IgD-negative memory B cell (primary cell): ENCODE results near the gene TBL2. TPM values are rescaled to one million over a fixed set of nuclear protein-coding genes. Genes with fewer than 3 reads are reported as not detected.
"Not testable (repeated sequence)": the region's sequence is repeated elsewhere in the genome, so short reads cannot be mapped to it uniquely, and the experiment has no call there.

Experiments used
- H3K27ac Mint-ChIP-seq, 3 donors: one replicate each; pipeline ENCODE4 v1.8.0; 2020 to 2022; ENCODE audit warnings: mild to moderate bottlenecking in 3 of 3, mixed read lengths in 3 of 3, moderate library complexity in 1 of 3
- H3K27me3 Mint-ChIP-seq: one replicate; pipeline ENCODE4 v1.8.0; 2021; ENCODE audit warnings: mixed read lengths
- H3K36me3 Mint-ChIP-seq: one replicate; pipeline ENCODE4 v1.8.0; 2020; ENCODE audit warnings: mild to moderate bottlenecking, mixed read lengths
- H3K4me1 Mint-ChIP-seq, 3 donors: one replicate each; pipeline ENCODE4 v1.8.0; 2020 to 2022; ENCODE audit warnings: mixed read lengths in 3 of 3, mild to moderate bottlenecking in 1 of 3
- H3K4me3 Mint-ChIP-seq, 4 donors: one replicate each; pipeline ENCODE4 v1.8.0; 2020 to 2022; ENCODE audit warnings: mild to moderate bottlenecking in 4 of 4, mixed read lengths in 4 of 4, moderate library complexity in 3 of 4
- H3K9me3 Mint-ChIP-seq, 3 donors: one replicate each; pipeline ENCODE4 v1.8.0; 2020 to 2021; ENCODE audit warnings: mixed read lengths in 3 of 3, mild to moderate bottlenecking in 1 of 3
- polyA plus RNA-seq: library from polyadenylated mRNA; unstranded; fragments of 300-500 nt; fragmentation: Illumina TruSeq; gene quantifications from one replicate; pipeline ENCODE4 v1.2.3, GENCODE V29; 2021

TBL2 gene
- polyA plus RNA-seq, 1 donor from 2014 or later, result 21.3 TPM

DNA sequence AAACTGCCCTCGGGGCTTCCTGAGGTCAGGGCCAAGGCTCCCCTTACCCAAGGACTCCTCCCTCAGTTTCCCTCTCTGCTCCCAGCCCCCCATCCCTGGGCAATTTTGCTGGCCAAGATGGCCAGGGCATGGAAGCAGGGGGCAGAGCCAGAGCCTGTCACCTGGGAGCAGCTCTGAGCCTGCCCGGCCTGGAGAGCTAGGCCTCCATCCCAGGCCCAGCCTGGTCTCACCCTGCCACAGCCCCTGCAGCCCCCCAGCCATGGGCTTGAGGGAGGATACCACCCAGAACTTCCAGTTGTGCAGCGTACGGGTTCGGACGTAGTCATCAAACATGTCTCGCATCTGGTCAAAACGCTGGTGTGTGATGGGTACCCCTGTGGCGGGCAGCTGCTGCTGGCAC, 17.0 kb upstream of the TBL2 start:
- H3K27ac Mint-ChIP-seq, result no peak overlapping the region
- peaks cover 2% of the 10 kb centered on the region for H3K36me3 Mint-ChIP-seq
- no peaks in the 10 kb centered on the region for H3K9me3 Mint-ChIP-seq
- no peak overlapping the region for H3K4me3 Mint-ChIP-seq
- peaks cover 16% of the 10 kb centered on the region for H3K27me3 Mint-ChIP-seq
- H3K4me1 Mint-ChIP-seq, result peaks cover 0 to 1% (median 0%) of the 10 kb centered on the region in 3 donors

DNA sequence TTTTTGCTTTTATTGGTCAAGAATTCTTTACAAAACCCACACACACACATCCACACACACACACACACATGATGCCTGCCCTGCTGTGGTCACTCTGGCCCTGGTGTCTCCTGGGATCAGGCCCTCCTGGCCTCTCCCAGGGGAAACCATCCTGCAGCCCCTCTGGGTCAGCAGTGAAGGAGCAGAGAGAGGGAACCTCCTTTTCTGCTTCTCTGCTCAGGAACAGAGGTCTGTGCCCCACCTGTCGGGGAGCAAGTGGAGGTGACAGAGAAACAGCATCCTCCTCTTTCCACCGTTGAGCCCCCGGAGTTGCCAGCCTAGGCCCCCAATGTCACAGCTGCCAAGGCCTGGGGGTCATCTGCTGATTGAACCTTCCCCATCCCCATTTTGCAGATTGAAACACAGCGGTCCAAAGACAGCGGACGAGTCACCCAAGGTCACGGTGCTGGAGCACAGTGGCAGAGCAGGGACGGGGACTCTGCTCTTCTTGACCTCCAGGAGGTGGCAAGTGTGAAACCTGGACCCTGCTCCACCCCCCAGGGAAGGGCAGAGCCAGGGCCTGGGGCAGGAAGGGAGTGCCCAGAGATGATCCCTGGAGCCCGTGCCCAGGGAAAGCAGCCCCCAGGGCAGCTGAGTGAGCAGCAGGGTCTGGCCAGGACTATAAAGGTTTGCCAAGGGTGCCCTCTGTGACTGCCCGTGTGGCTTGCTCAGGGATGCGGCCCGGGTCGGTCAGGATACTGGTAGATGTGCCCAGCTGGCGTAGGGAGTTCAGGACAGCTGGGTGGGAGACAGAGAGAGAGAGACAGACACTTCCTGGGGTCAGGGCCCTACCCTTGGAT, 15.0 kb upstream of the TBL2 start:
- peaks cover 0 to 1% (median 0%) of the 10 kb centered on the region in 3 donors for H3K4me1 Mint-ChIP-seq
- H3K9me3 Mint-ChIP-seq, result no peaks in the 10 kb centered on the region
- H3K27me3 Mint-ChIP-seq, result peaks cover 16% of the 10 kb centered on the region
- peak overlapping the region in 1 of 4 donors; percentile 55 for H3K4me3 Mint-ChIP-seq
- H3K27ac Mint-ChIP-seq, result no peak overlapping the region
- H3K36me3 Mint-ChIP-seq, result peaks cover 2% of the 10 kb centered on the region

DNA sequence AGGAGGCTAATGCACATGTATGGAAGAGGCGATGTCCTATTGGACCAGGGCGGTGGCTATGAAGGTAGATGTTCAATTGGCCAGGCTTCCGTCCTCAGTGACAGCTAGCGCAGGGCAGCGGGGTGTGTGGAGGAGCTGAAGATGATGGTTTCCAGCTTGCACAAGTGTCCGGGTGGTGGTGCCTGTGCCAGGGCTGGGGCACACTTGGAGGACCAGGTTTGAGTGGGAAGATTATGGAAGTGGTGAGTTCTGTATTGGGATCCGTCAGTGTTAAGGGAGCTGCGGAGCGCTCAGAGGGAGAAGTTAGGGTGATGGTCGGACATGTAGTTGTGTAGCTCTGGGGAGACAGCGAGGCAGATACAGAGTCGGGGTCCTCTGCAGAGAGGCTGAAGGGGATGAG, 8.5 kb upstream of the TBL2 start:
- peak overlapping the region in 1 of 4 donors; percentile 55 for H3K4me3 Mint-ChIP-seq
- H3K27me3 Mint-ChIP-seq, result no peaks in the 10 kb centered on the region
- H3K4me1 Mint-ChIP-seq, result peaks cover 0 to 8% (median 4%) of the 10 kb centered on the region in 3 donors
- H3K36me3 Mint-ChIP-seq, result no peaks in the 10 kb centered on the region
- peaks cover 0 to 2% (median 0%) of the 10 kb centered on the region in 3 donors for H3K9me3 Mint-ChIP-seq
- peak overlapping the region in 1 of 3 donors; percentile 45 for H3K27ac Mint-ChIP-seq

DNA sequence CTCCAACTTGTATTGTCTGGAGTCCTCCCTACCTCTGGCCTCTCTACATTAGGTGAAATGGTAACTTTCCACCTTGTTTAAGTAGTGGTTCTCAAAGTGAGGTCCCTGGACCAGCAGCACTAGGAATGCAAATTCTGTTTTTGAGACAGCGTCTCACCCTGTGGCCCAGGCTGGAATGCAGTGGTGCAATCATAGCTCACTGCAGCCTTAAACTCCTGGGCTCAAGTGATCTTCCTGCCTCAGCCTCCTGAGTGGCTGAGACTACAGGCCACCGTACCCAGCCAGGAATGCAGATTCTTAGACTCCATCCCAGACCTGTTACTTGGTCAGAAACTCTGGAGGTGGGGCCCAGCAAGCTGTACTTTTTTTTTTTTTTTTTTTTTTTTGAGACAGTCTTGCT, 6.8 kb upstream of the TBL2 start:
- no peak overlapping the region for H3K4me3 Mint-ChIP-seq
- no peaks in the 10 kb centered on the region for H3K36me3 Mint-ChIP-seq
- peaks cover 0 to 2% (median 0%) of the 10 kb centered on the region in 3 donors for H3K9me3 Mint-ChIP-seq
- no peaks in the 10 kb centered on the region for H3K27me3 Mint-ChIP-seq
- no peak overlapping the region for H3K27ac Mint-ChIP-seq
- peaks cover 0 to 8% (median 4%) of the 10 kb centered on the region in 3 donors for H3K4me1 Mint-ChIP-seq

DNA sequence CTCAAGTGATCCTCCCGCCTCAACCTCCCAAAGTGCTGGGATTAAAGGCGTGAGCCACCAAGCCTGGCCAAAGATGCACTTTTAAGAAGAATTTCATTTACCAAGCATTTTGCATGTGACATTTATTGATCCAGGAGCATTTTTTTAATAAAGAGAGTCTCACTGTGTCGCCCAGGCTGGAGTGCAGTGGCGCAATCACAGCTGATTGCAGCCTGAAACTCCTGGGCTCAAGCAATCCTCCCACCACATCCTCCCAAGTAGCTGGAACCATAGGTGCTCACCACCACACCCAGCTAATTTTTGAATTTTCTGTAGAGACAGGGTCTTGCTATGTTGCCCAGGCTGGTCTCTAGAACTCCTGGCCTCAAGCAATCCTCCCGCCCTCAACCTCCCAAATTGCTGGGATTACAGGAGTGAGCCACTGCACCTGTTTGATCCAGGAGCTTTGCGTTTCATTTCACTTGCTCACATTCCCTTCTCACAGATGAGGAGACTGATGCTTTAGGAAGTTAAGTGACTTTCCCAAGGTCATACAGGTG, 4.4 kb upstream of the TBL2 start:
- H3K36me3 Mint-ChIP-seq, result peaks cover 2% of the 10 kb centered on the region
- H3K27ac Mint-ChIP-seq, result no peak overlapping the region

DNA sequence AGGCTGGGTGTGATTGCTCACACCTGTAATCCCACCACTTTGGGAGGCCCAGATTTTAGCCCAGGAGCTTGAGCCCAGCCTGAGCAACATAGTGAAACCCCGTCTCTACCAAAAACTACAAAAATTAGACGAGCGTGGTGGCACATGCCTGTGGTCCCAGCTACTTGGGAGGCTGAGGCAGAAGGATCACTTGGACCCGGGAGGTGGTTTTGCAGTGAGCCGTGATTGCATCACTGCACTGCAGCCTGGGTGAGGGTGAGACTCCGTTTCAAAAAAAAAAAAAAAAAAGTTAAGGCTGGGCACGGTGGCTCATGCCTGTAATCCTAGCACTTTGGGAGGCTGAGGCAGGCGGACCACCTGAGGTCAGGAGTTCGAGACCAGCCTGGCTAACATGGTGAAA, 2.6 kb upstream of the TBL2 start:
- not testable (repeated sequence) for H3K27me3 Mint-ChIP-seq, H3K36me3 Mint-ChIP-seq

More for the DNA sequence above, 4.4 kb upstream of the TBL2 start:
- H3K4me1 Mint-ChIP-seq, result peaks cover 5 to 14% (median 10%) of the 10 kb centered on the region in 3 donors
- peaks cover 0 to 2% (median 0%) of the 10 kb centered on the region in 3 donors for H3K9me3 Mint-ChIP-seq
- no peak overlapping the region for H3K4me3 Mint-ChIP-seq
- H3K27me3 Mint-ChIP-seq, result no peaks in the 10 kb centered on the region

DNA sequence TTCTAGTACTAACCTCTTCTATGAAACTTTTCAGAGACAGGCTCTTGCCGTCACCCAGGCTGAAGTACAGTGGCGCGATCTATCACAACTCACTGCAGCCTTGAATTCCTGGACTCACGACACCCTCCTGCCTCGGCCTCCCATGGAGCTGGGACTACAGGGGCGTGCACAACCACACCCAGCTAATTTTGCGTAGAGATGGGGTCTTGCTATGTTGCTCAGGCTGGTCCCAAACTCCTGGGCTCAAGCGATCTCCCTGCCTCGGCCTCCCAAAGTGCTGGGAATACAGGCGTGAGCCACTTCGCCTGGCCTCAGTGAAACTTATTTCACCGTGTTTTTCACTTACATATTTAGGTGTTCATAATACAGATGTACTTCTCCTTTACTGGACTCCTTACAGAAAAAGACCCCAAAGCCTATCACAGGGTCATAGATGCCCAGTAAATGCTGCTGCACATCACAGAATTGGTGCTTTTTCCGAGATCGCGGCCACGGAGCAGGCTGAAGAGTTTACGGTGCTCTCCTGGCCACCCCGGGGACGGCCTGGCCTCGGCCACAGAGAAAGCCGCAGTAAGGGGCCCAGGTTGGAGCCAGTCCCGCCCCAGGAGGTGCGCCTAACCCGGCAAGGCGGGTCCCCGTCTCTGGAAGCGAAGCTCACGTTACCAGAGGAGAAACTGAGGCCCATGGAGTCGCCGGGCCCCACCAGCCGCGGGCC, 595 bp downstream of the TBL2 start:
- H3K27ac Mint-ChIP-seq, result peak overlapping the region; percentile 31 to 88 (median 86)
- no peaks in the 10 kb centered on the region for H3K9me3 Mint-ChIP-seq
- H3K36me3 Mint-ChIP-seq, result peaks cover 2% of the 10 kb centered on the region
- H3K27me3 Mint-ChIP-seq, result no peaks in the 10 kb centered on the region
- peak overlapping the region; percentile 87 to 100 (median 96) for H3K4me3 Mint-ChIP-seq
- peaks cover 5 to 15% (median 15%) of the 10 kb centered on the region in 3 donors for H3K4me1 Mint-ChIP-seq

More for the DNA sequence above, 2.6 kb upstream of the TBL2 start:
- not testable (repeated sequence) for H3K27ac Mint-ChIP-seq, H3K9me3 Mint-ChIP-seq, H3K4me3 Mint-ChIP-seq
- peaks cover 5 to 15% (median 15%) of the 10 kb centered on the region in 3 donors for H3K4me1 Mint-ChIP-seq

DNA sequence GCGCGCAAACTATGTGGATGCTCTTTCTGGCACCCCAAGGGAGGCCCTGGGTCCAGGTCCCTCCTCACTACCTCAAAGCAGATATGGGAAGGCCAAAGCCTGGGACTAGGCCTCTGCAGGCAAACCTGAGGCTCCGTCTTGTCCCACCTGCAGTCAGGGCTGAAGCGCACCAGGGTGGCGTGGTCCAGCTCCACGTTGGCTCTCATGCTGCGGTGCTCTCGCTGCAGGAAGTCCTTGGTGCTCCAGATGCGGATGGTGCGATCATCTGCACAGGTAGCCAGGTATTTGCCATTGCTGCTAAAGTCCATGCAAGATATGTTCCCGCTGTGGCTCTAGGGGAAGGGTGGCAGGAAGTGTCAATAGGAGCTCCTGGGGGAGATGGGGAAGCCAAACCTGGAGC, 4.6 kb downstream of the TBL2 start:
- Mint-ChIP-seq H3K27ac (no peak overlapping the region), H3K27me3 (no peaks in the 10 kb centered on the region), H3K4me3 (no peak overlapping the region), H3K36me3 (peaks cover 4% of the 10 kb centered on the region), H3K9me3 (no peaks in the 10 kb centered on the region), H3K4me1 (peaks cover 1 to 16% (median 9%) of the 10 kb centered on the region in 3 donors)

DNA sequence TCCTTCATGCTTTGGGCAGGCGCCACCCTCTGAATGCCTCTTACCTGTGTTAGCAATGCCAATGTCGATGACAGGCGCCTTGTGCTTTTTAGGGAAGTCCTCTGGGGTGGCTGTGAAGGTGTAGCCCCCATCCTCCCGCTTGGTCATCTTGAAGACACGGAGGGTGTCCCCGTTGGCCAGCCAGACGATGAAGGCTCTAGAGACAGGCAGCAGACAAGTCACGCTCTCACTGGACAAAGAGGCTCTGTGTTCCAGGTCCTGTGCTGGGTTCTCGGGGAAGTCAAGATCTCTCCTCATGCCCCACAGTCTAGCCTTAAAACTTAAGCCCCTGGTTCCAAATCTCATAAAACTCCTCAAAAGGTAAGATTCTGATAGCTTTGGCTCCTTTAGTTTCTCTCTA, 5.1 kb downstream of the TBL2 start:
- H3K27me3 Mint-ChIP-seq, result no peaks in the 10 kb centered on the region
- peaks cover 0 to 12% (median 8%) of the 10 kb centered on the region in 3 donors for H3K4me1 Mint-ChIP-seq
- H3K36me3 Mint-ChIP-seq, result peaks cover 3% of the 10 kb centered on the region
- H3K9me3 Mint-ChIP-seq, result no peaks in the 10 kb centered on the region
- H3K27ac Mint-ChIP-seq, result no peak overlapping the region
- no peak overlapping the region for H3K4me3 Mint-ChIP-seq

DNA sequence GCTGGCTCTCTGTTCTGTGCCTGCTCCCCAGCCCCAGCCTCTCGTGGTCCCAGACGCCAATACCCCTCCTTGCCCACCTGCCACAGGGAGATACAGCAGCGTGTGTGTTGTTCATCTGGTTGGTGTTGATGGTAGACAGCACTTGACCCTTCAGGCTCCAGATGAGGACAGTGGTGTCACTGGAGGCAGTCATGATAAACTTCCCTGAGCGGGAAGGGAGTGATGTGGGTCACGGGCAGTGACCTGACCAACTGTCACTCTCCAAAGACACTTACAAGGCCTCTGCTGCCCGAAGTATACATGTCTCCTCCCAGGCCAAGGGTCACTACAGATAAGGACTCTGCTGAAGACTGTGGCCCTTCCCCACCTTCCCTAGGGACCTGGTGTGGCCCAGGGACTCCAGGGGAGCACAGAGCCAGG, 5.6 kb downstream of the TBL2 start:
- Mint-ChIP-seq H3K4me1 (peaks cover 0 to 12% (median 7%) of the 10 kb centered on the region in 3 donors), H3K4me3 (no peak overlapping the region), H3K9me3 (no peaks in the 10 kb centered on the region), H3K36me3 (peaks cover 3% of the 10 kb centered on the region), H3K27ac (no peak overlapping the region), H3K27me3 (no peaks in the 10 kb centered on the region)

DNA sequence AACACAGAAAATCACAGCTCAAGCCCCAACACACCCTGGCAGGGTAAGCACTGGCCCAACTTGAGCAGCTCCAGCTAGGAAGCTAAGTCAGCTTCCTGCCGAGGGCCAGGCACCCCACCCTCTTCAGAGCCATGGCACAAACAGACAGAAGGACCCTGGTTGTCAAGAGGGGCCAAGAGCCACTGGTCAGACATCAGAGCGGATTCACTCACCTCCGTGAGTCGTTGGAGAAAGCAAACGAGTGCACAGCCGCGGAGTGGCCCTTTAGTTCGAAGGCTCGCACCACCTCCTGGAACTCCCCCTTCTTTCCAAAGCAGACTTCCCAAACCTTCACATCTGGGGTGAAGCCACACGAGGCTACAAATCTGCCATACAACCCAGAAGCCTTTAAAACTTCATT, 7.4 kb downstream of the TBL2 start:
- Mint-ChIP-seq H3K27ac (no peak overlapping the region), H3K36me3 (peaks cover 3% of the 10 kb centered on the region), H3K27me3 (no peaks in the 10 kb centered on the region)

DNA sequence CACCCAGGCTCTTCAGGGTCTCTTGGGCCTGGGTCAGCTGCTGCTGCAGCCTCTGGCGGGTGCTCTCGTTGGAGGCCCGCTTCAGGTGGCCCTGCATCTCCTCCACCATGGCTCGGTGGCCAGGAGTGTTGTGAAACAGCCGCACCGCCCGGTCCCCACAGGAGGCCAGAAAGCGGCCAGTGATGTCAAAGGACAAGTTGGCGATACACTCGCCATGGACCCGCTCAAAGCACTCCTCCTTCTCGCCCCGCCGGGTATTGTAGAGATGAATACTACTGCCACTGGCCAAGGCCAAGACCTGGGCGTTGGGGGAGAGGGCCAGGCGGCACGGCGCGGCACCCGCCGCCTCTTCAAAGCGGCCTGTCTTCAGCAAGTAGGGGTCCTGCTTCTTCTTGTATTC, 7.9 kb downstream of the TBL2 start:
- Mint-ChIP-seq H3K9me3 (no peaks in the 10 kb centered on the region), H3K27ac (no peak overlapping the region), H3K4me1 (peaks cover 9 to 13% (median 12%) of the 10 kb centered on the region in 3 donors), H3K36me3 (peaks cover 3% of the 10 kb centered on the region), H3K4me3 (no peak overlapping the region), H3K27me3 (no peaks in the 10 kb centered on the region)

More for the DNA sequence above, 7.4 kb downstream of the TBL2 start:
- H3K4me3 Mint-ChIP-seq, result no peak overlapping the region
- H3K9me3 Mint-ChIP-seq, result no peaks in the 10 kb centered on the region
- peaks cover 6 to 8% (median 7%) of the 10 kb centered on the region in 3 donors for H3K4me1 Mint-ChIP-seq

DNA sequence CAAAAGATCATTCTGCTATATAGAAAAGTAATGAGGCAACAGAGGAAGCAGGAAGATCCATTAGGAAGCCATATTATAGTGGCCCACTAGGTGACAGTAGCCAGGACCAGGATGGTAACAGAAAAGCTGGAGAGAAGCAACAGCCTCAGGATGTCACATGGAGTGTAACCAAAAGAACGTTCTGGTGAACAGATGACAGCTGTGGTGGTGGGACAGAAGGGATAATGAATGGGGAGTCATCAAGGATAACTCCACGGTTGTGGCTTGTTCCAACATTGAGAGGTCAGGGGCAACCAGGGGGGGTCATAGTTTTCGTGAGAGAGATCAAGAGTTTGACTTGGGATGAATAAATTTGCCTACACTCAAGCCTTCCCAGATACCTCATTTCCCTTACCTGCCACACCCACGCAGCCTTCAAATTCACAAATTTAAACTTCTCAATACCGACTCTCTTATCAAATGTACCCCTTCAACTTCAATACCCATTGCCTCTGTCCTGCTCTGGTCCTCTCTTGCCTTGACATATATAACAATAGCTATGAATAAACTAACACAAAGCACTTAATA, 9.3 kb downstream of the TBL2 start:
- Mint-ChIP-seq H3K27me3 (no peaks in the 10 kb centered on the region), H3K9me3 (no peaks in the 10 kb centered on the region), H3K36me3 (peaks cover 3% of the 10 kb centered on the region), H3K4me1 (peaks cover 9 to 15% (median 15%) of the 10 kb centered on the region in 3 donors), H3K4me3 (no peak overlapping the region), H3K27ac (no peak overlapping the region)

DNA sequence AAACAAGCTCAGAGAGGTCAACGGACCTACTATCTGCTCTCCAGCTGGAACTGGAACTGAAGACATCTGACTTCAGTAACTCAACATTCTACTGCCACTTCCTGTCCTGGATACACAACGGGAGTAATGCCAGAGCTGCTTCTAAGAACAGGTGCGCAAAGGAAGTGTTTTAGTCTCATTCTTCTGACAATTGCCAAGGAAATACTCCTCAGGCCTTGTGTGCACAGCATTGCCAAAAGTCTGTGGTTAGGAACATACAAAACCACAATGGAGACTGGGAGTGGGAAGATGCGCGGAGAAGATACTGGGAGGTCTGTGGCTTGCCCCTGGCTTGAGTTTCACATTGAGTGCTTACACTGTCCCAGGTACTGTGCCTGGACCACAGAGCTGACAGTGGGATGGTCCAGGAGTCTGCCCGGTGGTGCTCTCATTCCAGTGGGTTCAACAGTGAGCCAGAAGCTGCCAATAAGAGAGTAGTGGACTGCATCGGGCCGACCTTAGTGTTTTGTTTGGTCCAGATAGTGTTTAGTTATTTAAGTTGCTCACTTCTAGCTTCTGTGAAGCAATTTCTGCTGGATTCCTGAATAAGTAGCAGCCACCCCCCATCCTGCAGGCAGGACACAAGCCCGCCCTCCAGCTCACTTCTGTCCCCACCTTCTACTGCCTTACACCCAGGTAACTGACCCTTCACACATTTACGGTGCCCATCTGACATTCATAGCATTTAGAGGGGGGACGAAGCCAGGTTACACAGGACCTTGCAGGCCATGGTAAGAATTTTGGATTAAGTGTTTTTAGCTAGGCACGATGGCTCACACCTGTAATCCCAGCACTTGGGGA, 10.3 kb downstream of the TBL2 start:
- no peaks in the 10 kb centered on the region for H3K9me3 Mint-ChIP-seq
- no peaks in the 10 kb centered on the region for H3K27me3 Mint-ChIP-seq
- peak overlapping the region in 1 of 3 donors; percentile 47 for H3K27ac Mint-ChIP-seq
- H3K4me1 Mint-ChIP-seq, result peaks cover 9 to 15% (median 15%) of the 10 kb centered on the region in 3 donors
- H3K36me3 Mint-ChIP-seq, result peaks cover 3% of the 10 kb centered on the region
- H3K4me3 Mint-ChIP-seq, result no peak overlapping the region
